H9 (cell line): Measurements from ENCODE around the gene ZNF804A. TPM values are rescaled to one million over a fixed set of nuclear protein-coding genes. Genes with fewer than 3 reads are reported as not detected.

Experiments
- DNase-seq: peaks from one replicate; pipeline ENCODE4 v3.0.0-alpha.2; 2017
- H2AFZ ChIP-seq: one replicate; pipeline ENCODE4 v1.6.1; 2013; ENCODE audit warnings: mild to moderate bottlenecking, low read length, control low read depth, moderate library complexity
- H2AK5ac ChIP-seq: 2 replicates; pipeline ENCODE4 v1.6.1; 2013; ENCODE audit warnings: low read length, control low read depth, mixed read lengths; ENCODE audit not compliant: insufficient read length
- H2BK120ac ChIP-seq: one replicate; pipeline ENCODE4 v1.6.1; 2013; ENCODE audit warnings: low read depth, mild to moderate bottlenecking, low read length, control low read depth, inconsistent platforms; ENCODE audit not compliant: poor library complexity, severe bottlenecking
- H2BK12ac ChIP-seq: 2 replicates; pipeline ENCODE4 v1.6.1; 2013; ENCODE audit warnings: low read length, control low read depth, mixed read lengths, low read depth; ENCODE audit not compliant: insufficient read length
- H2BK15ac ChIP-seq: 2 replicates; pipeline ENCODE4 v1.6.1; 2013; ENCODE audit warnings: low read depth, low read length, control low read depth
- H2BK20ac ChIP-seq: one replicate; pipeline ENCODE4 v1.6.1; 2013; ENCODE audit warnings: low read depth, mild to moderate bottlenecking, low read length, control low read depth, inconsistent platforms; ENCODE audit not compliant: poor library complexity, severe bottlenecking
- H2BK5ac ChIP-seq: 2 replicates; pipeline ENCODE4 v1.6.1; 2013; ENCODE audit warnings: low read length, control low read depth, mixed read lengths; ENCODE audit not compliant: insufficient read length
- H3K14ac ChIP-seq: 2 replicates; pipeline ENCODE4 v1.6.1; 2013; ENCODE audit warnings: low read length, control low read depth; ENCODE audit not compliant: insufficient read depth
- H3K18ac ChIP-seq: 2 replicates; pipeline ENCODE4 v1.6.1; 2013; ENCODE audit warnings: low read depth, mild to moderate bottlenecking, mixed read lengths, low read length, control low read depth; ENCODE audit not compliant: insufficient read length
- H3K23ac ChIP-seq: 2 replicates; pipeline ENCODE4 v1.6.1; 2013; ENCODE audit warnings: low read length, control low read depth, mixed read lengths, low read depth; ENCODE audit not compliant: insufficient read length
- H3K23me2 ChIP-seq: 2 replicates; pipeline ENCODE4 v1.6.1; 2013; ENCODE audit warnings: low read depth, mild to moderate bottlenecking, mixed read lengths, low read length, control low read depth; ENCODE audit not compliant: insufficient read length, poor library complexity, severe bottlenecking
- H3K27ac ChIP-seq: 2 replicates; pipeline ENCODE4 v1.5.1; 2013; ENCODE audit warnings: low read length, control low read depth, mixed read lengths, low read depth; ENCODE audit not compliant: insufficient read length
- H3K27me3 ChIP-seq: 2 replicates; pipeline ENCODE4 v1.6.1; 2013; ENCODE audit warnings: low read length, control low read depth, inconsistent platforms; ENCODE audit not compliant: insufficient read depth
- H3K4ac ChIP-seq: 2 replicates; pipeline ENCODE4 v1.6.1; 2013; ENCODE audit warnings: low read depth, mild to moderate bottlenecking, control low read depth, inconsistent platforms, low read length, moderate library complexity
- H3K4me1 ChIP-seq: 2 replicates; pipeline ENCODE4 v1.6.1; 2013; ENCODE audit warnings: low read length, control low read depth, inconsistent platforms; ENCODE audit not compliant: insufficient read depth
- H3K4me2 ChIP-seq: 2 replicates; pipeline ENCODE4 v1.6.1; 2013; ENCODE audit warnings: low read length, control low read depth, mixed read lengths; ENCODE audit not compliant: insufficient read length, insufficient read depth
- H3K56ac ChIP-seq: 2 replicates; pipeline ENCODE4 v1.6.1; 2013; ENCODE audit warnings: low read depth, mild to moderate bottlenecking, mixed read lengths, low read length, control low read depth; ENCODE audit not compliant: insufficient read length
- H3K79me1 ChIP-seq: 2 replicates; pipeline ENCODE4 v1.6.1; 2013; ENCODE audit warnings: low read depth, mild to moderate bottlenecking, moderate library complexity, low read length, control low read depth, inconsistent platforms; ENCODE audit not compliant: insufficient read depth, poor library complexity, severe bottlenecking
- H3K79me2 ChIP-seq: 2 replicates; pipeline ENCODE4 v1.6.1; 2013; ENCODE audit warnings: low read length, control low read depth, inconsistent platforms; ENCODE audit not compliant: insufficient read depth
- H3K9ac ChIP-seq: 2 replicates; pipeline ENCODE4 v1.6.1; 2013; ENCODE audit warnings: low read length, control low read depth, mixed read lengths; ENCODE audit not compliant: insufficient read length; ENCODE audit errors: extremely low read depth
- H3K9me3 ChIP-seq: one replicate; pipeline ENCODE4 v1.6.1; 2013; ENCODE audit warnings: low read depth, low read length, inconsistent platforms; ENCODE audit not compliant: control insufficient read depth
- H3T11ph ChIP-seq: one replicate; pipeline ENCODE4 v1.6.1; 2013; ENCODE audit warnings: mild to moderate bottlenecking, low read length, control low read depth, inconsistent platforms
- H4K20me1 ChIP-seq: one replicate; pipeline ENCODE4 v1.6.1; 2013; ENCODE audit not compliant: control insufficient read depth, insufficient read length, insufficient read depth
- H4K5ac ChIP-seq: 2 replicates; pipeline ENCODE4 v1.6.1; 2013; ENCODE audit warnings: low read depth, mild to moderate bottlenecking, mixed read lengths, low read length, control low read depth; ENCODE audit not compliant: insufficient read length
- H4K8ac ChIP-seq: replicated peaks from 2 replicates; pipeline ENCODE4 v1.6.1; 2013; ENCODE audit warnings: low read length, control low read depth, mixed read lengths, low read depth; ENCODE audit not compliant: insufficient read length
- H4K91ac ChIP-seq: 2 replicates; pipeline ENCODE4 v1.6.1; 2013; ENCODE audit warnings: low read depth, mild to moderate bottlenecking, moderate library complexity, mixed read lengths, low read length, control low read depth; ENCODE audit not compliant: insufficient read length
- H3K27ac Mint-ChIP-seq, 3 experiments: 2 replicates in 2 of 3; 3 replicates in 1 of 3; pipeline ENCODE4 v1.8.0; 2020 to 2021; ENCODE audit warnings: mixed read lengths in 3 of 3, mild to moderate bottlenecking in 1 of 3, moderate library complexity in 1 of 3
- H3K27me3 Mint-ChIP-seq: 2 replicates; pipeline ENCODE4 v1.8.0; 2021; ENCODE audit warnings: low read depth, mild to moderate bottlenecking, moderate library complexity, mixed read lengths
- H3K36me3 Mint-ChIP-seq, 3 experiments: 2 replicates in 2 of 3; 3 replicates in 1 of 3; pipeline ENCODE4 v1.8.0; 2020 to 2021; ENCODE audit warnings: low read depth in 3 of 3, mixed read lengths in 3 of 3; ENCODE audit not compliant: insufficient read depth in 1 of 3
- H3K4me1 Mint-ChIP-seq, 2 experiments: 2 replicates each; pipeline ENCODE4 v1.8.0; 2020; ENCODE audit warnings: mixed read lengths in 2 of 2
- H3K4me3 Mint-ChIP-seq, 2 experiments: 2 replicates in 1 of 2; 3 replicates in 1 of 2; pipeline ENCODE4 v1.8.0; 2020 to 2021; ENCODE audit warnings: mild to moderate bottlenecking in 2 of 2, mixed read lengths in 2 of 2, moderate library complexity in 1 of 2
- H3K9me3 Mint-ChIP-seq, 2 experiments: 2 replicates in 1 of 2; 3 replicates in 1 of 2; pipeline ENCODE4 v1.8.0; 2020; ENCODE audit warnings: mild to moderate bottlenecking in 2 of 2, mixed read lengths in 2 of 2, moderate library complexity in 1 of 2
- WGBS: extraction: QIAGEN DNeasy Blood & Tissue Kit; methylation state at CpG from one replicate; pipeline ENCODE4 v1.1.7; 2013; ENCODE audit warnings: missing lambda C conversion rate, low lambda C conversion rate, mixed read lengths; ENCODE audit not compliant: insufficient read length; ENCODE audit errors: extremely low coverage; 5-methylcytosine and 5-hydroxymethylcytosine counted together
- total RNA-seq: library from RNA; stranded (reverse); gene quantifications from 2 replicates; pipeline ENCODE4 v1.2.1, GENCODE V29; 2021
- TF ChIP-seq, protein P1 (sequence below): fragments of 200-600 bp; sonication (generic); conservative IDR thresholded peaks from 3 replicates; pipeline ENCODE4 v1.8.0; 2021; ENCODE audit warnings: antibody characterized with exemption, mild to moderate bottlenecking

Gene ZNF804A
- total RNA-seq, 1 experiment from 2014 or later, result not detected

DNA sequence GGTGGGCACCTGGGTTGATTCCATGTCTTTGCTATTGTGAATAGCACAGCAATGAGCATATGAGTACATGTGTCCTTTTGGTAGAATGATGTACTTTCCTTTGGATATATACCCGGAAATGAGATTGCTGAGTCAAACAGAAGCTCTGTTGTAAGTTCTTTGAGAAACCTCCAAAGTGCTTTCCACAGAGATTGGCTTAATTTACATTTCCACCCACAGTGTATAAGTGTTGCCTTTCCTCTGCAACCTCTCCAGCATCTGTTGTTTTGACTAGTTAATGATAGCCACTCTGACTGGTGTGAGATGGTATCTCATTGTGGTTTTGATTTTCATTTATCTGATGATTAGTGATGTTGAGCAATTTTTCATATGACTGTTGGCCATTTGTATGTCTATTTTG, 194.8 kb downstream of the ZNF804A start:
- Mint-ChIP-seq H3K36me3 (no peaks in the 10 kb centered on the region), H3K4me3 (no peak overlapping the region), H3K4me1 (no peaks in the 10 kb centered on the region), H3K27ac (no peak overlapping the region), H3K9me3 (peaks cover 0 to 3% of the 10 kb centered on the region in 2 experiments; a peak in 2 of 5 replicates), H3K27me3 (no peaks in the 10 kb centered on the region)
- H3K79me1 ChIP-seq, result no peaks in the 10 kb centered on the region
- H4K20me1 ChIP-seq, result no peaks in the 10 kb centered on the region
- no peak overlapping the region for H3K14ac ChIP-seq
- WGBS, result no CpG with 5 or more reads among the region's 1 CpG
- no peak overlapping the region for H3T11ph ChIP-seq
- no peak overlapping the region for H3K56ac ChIP-seq
- TF ChIP-seq, protein P1, sequence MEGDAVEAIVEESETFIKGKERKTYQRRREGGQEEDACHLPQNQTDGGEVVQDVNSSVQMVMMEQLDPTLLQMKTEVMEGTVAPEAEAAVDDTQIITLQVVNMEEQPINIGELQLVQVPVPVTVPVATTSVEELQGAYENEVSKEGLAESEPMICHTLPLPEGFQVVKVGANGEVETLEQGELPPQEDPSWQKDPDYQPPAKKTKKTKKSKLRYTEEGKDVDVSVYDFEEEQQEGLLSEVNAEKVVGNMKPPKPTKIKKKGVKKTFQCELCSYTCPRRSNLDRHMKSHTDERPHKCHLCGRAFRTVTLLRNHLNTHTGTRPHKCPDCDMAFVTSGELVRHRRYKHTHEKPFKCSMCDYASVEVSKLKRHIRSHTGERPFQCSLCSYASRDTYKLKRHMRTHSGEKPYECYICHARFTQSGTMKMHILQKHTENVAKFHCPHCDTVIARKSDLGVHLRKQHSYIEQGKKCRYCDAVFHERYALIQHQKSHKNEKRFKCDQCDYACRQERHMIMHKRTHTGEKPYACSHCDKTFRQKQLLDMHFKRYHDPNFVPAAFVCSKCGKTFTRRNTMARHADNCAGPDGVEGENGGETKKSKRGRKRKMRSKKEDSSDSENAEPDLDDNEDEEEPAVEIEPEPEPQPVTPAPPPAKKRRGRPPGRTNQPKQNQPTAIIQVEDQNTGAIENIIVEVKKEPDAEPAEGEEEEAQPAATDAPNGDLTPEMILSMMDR, result no peak
- H4K8ac ChIP-seq, result no peak overlapping the region
- H3K9me3 ChIP-seq, result no peaks in the 10 kb centered on the region
- H3K4me2 ChIP-seq, result no peak overlapping the region
- no peak overlapping the region for H2BK20ac ChIP-seq
- H2BK12ac ChIP-seq, result no peak overlapping the region
- DNase-seq, result no peak
- H3K4ac ChIP-seq, result no peak overlapping the region
- H4K5ac ChIP-seq, result no peak overlapping the region
- H2BK15ac ChIP-seq, result no peak overlapping the region
- H3K27ac ChIP-seq, result no peak overlapping the region
- H3K23me2 ChIP-seq, result no peaks in the 10 kb centered on the region
- no peak overlapping the region for H2BK120ac ChIP-seq
- no peaks in the 10 kb centered on the region for H3K79me2 ChIP-seq
- H4K91ac ChIP-seq, result no peak overlapping the region
- H3K9ac ChIP-seq, result no peak overlapping the region
- H3K4me1 ChIP-seq, result no peaks in the 10 kb centered on the region
- no peak overlapping the region for H2BK5ac ChIP-seq
- H2AFZ ChIP-seq, result no peak overlapping the region
- H2AK5ac ChIP-seq, result no peak overlapping the region
- H3K27me3 ChIP-seq, result no peaks in the 10 kb centered on the region
- H3K23ac ChIP-seq, result no peak overlapping the region
- no peak overlapping the region for H3K18ac ChIP-seq
